ENCODE data around the gene SLC25A51.

- no peak for TF ChIP-seq CTCF (IDR thresholded peaks at IDR 0.05)
- TF ChIP-seq POLR2AphosphoS5 (IDR thresholded peaks at IDR 0.05) = no peak
- TF ChIP-seq POLR2A (IDR thresholded peaks at IDR 0.05) = no peak
- no peak for TF ChIP-seq EP300 (IDR thresholded peaks at IDR 0.05)
Measured at GRCh38 chr9:37856551-37856950, 47.4 kb downstream of the SLC25A51 start.

All from upper lobe of left lung (tissue), 4 donors.